ENCODE data around the gene VPS39.

Gene VPS39

DNA sequence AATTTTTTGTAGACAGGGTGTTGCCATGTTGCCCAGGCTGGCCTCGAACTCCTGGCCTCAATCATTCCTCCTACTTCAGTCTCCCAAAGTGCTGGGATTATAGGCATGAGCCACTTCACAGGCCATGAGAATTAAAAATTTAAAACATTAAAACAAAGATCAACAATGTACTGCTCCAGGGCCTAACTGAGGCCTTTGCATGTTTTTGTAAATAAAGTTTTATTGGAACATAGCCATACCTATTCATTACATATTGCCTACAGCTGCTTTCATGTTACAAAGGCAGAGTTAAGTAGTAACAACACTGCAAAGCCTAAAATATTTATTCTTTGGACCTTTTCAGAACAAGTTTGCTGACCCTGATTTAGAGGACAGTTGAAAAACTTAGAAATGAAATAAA, 9.6 kb downstream of the VPS39 start:
- no peak for DNase-seq (ENCODE audit: low read depth)

DNA sequence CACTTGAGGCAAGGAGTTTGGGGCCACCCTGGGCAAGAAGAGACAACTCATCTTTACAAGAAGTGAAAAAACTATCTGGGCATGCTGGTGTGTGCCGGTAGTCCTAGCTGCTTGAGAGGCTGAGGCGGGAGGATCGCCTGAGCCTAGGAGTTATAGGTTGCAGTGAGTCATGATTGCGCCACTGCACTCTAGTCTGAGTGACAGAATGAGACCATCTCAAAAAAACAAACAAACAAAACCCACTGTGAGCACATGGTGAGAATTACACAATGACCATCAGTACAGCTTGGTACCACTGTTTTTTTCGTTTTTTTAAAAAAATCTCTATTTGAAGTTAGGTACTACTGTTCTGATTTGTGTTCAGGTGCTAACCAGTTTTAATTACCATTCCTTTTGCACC, 13.6 kb downstream of the VPS39 start:
- no peak for DNase-seq (ENCODE audit: low read depth)

DNA sequence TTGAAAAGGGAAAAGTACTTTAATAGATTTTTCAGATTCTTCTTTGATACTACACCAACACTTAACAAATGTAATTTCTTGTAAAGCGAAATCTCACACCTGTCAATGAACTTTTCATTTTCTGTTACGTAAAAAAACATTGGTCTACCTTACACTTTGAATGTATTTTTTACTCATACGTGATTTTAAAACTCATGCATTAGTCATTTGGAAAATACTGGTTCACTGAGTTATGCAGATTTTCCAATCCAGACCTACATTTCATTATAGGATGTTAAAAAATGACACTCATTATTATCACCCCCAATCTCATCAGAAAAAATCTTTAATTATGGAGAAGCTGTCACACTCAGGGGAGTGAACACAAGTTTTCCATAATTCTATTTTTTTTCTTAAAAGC, 14.7 kb downstream of the VPS39 start:
- no peak for DNase-seq (ENCODE audit: low read depth)

DNA sequence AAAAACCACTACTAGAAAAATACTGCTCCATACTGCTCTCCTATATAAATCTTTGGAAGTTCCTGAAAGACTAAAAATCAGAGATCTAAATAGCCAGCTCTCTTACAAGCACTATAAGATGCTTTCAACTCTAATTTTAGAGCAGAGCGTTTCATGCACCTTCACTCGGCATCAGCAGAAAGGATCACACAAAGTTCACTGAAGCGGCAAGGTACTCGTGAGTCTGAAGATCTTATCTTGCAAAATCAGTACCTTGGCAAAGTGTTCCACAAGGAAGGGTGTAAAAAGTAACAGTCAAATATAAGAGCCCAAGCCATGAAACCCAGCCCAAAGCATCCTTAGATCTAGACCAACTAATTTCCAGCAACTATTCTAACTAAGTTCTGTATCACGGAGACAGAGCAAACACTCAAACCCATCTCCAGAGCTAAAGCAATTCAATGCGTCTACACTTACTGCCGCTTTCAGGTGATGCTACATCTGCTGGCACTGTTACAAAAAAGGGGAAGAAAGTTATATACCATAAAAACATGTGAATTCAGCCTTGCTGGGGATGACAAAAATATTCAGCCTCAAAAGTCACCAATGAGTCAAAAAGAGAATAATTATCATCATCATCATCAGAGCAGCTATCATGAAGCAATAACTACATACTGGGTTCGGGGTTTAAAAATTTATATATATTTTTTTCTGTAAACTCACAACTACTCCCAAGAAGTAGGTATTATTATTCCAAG, 16.3 kb downstream of the VPS39 start:
- DNase-seq (ENCODE audit: low read depth), result no peak

DNA sequence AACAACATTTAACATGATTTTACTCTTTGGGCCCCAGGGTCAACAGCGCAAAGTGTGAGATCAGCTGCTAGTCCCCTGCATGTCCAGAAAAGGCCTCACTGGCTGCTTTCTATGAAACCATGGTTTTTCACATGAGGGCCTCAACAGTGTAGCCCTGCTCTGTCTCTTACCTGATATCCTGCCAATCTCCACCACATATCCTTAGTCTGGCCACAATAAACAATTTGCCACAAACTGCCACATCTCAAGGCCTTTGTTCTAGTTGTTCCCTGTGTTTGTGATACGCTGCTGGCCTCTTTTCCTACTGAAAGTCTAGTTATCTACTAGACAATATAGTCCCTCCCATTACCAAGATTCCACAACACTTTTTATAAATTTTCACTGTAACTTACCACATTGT, 17.7 kb downstream of the VPS39 start:
- no peak for DNase-seq (ENCODE audit: low read depth)

DNA sequence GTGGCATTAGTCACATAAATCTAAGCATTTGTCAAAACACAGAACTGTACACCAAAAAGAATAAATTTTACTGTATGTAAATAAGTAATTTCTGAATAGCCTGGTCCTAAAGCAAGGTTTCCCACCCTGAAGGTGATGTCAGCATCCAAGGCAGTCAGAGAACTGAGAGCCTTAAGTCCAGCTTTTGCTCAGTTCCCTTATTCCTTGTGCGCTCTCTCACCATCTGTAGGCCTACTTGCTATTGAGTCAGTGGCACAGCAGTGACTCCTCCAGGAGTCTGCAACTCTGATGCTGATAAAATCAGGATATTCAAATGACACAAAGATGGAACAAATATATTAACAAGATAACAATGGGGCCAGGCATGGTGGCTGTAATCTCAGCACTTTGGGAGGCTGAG, 22.3 kb downstream of the VPS39 start:
- no peak for DNase-seq (ENCODE audit: low read depth)

DNA sequence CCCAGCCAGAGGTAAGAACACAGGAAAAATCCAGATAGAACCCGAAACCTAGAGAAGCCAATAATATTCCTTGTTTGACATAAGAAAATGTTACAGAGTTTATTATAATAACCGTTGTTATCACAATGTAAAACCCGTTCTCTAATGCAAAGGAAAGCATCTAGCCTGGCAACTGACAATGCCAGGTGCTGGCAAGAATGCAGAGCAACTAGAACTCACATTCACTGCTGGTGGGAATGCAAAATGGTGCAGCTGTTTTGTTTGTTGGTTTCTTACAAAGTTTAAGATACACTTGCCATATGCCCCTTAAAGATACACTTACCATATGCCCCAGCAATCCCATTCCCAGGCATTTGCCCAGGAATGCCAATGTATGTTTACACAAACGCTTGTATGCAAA, 23.4 kb downstream of the VPS39 start:
- no peak for DNase-seq (ENCODE audit: low read depth)

DNA sequence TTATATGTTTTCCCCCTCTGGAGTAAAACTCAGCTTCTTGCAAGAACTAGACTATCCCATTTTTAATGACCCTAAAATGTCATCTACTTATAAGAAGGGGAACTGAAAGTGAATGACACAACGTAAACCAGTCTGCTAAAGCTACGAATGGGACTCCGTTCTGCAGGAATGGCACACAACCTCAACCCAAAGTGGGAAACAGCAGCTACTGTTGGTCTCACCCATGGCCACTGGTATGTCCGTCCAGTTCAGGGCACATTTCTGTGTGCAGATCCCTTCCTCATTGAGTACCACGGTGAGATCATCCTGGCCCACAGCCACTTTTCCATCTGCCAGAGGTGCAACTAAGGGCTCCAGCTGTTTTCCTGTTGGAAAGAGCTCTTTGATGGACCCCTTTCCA, 23.8 kb downstream of the VPS39 start:
- DNase-seq (ENCODE audit: low read depth), result no peak

DNA sequence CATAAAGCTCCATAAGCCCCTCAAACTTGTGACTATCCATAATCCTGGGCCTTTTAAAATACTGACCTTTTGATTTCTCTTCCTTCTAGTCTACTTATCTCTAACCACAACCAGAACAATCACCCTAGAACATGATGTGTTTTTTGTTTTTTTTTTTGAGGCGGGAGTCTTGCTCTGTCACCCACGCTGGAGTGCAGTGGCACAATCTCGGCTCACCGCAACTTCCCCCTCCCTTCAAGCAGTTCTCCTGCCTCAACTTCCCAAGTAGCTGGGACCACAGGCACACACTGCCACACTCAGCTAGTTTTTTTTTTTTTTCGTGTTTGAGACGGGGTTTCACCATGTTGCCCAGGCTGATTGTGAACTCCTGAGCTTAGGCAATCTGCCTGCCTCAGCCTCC, 25.1 kb downstream of the VPS39 start:
- DNase-seq (ENCODE audit: low read depth), result no peak

DNA sequence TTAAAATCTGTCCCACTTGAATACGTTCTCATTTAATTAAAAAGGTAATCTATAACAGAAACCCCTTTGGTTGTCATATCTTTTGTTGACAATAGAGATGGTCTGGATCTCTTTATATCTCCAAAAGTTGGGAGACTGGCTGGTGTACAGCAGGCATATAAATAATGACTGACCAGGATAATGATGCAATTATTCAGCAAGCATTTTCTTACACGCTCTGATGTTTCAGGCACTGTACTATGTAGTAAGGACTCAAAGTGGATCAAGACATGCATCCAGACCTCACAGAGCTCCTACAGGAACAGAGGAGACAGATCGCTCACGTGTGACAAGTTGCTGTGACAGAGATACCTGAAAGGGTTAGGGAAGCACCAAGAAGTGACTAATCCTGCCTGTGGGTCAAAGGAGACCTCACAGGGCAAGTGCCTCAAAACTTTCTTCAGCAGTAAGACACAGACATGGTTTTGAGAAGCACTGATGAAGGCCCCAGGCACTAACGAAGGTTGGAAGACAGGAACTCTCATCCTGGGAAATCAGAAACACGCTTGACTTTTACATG, 25.7 kb downstream of the VPS39 start:
- no peak for DNase-seq (ENCODE audit: low read depth)

DNA sequence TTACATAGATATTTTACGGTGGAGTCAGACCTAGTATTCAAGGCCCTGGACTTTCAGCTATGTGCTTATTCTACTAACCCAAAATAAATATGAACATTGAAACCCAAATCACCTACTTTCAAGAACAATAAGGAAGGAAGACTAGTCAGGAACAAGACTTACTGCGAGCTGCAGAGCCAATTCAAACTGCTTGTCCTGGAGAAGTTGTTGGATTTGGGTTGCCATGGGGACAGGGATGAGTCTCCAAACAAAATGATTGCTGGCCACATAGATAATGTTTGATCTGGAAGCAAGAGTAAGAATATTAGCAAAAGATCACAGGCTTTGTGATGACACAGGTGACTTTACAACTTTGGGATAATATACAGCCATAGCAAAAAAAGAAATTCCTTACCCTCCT, 30.0 kb downstream of the VPS39 start:
- DNase-seq (ENCODE audit: low read depth), result no peak

DNA sequence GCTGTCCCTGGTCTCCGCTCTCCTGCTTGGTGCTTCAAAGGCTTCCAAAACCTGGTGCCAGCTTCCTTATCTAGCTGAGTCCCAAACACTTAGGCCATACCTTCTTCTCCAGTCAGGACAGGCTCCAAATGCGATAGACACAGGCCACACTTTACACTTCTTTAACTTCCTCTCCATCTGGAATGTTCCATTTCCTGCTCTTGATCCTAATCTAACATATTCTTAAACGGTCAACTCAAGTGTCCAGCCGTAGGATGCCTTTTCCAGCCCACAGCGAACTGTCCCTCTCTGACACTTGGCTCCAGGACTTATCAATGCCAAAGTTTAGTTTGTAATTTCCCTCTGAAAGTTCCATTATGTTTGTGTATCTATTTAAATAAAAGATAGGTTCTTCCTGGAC, 32.4 kb downstream of the VPS39 start:
- no peak for DNase-seq (ENCODE audit: low read depth)

DNA sequence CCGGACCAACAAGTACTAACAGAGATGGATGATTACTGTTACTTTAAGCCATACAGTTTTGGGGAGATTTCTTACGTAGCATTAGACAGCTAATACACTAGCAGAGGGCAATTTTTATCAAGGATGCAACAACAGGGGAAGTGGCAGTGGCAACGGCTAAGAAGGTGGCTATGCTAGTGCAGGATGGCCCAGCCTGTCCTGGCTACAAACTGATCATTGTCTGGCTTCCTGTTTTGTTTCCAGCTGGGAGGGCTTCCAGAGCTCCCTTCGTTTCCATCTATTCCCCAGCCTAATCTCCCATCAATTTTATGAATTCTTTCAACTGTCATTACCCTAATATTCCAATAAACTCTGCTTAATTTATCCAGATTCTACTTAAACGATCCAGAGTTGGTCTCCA, 35.6 kb downstream of the VPS39 start:
- no peak for DNase-seq (ENCODE audit: low read depth)

DNA sequence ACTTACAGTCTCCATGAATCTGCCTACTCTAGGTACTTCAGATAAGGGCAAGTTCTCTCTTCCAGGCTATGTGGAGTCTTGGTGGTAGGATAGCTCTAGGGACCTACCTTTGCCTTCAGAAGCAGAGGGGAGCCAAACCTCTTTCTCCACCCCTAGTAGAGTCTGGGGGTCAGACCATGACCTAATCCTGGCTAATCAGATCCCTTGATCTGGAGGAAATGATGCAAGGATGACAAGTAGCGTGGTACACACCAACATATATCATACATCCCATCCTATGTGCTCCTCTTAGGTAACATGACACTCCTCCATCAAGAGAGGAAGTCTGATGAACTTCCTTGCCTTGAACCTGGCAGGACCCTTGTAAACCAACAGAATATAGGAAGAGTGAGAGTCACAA, 36.3 kb downstream of the VPS39 start:
- DNase-seq (ENCODE audit: low read depth), result no peak

DNA sequence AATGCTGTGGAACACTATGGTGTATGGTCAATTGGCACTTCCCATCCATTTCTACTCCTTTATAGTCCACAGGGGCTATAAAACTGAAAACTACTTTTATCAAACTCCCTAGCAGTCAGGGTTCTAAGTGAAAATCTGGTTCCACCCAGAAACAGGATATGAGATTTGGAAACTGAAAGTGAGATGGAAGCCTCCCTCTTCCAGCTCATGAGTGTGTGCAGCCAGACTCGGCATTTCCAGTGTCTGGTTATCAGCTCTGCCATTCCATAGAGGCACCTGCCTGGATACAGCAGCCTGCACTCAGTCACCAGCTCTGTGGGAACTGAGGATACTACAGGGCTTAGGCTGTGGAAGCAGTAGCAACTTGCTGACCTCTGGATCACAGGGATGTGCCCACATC, 37.0 kb downstream of the VPS39 start:
- DNase-seq (ENCODE audit: low read depth), result no peak

DNA sequence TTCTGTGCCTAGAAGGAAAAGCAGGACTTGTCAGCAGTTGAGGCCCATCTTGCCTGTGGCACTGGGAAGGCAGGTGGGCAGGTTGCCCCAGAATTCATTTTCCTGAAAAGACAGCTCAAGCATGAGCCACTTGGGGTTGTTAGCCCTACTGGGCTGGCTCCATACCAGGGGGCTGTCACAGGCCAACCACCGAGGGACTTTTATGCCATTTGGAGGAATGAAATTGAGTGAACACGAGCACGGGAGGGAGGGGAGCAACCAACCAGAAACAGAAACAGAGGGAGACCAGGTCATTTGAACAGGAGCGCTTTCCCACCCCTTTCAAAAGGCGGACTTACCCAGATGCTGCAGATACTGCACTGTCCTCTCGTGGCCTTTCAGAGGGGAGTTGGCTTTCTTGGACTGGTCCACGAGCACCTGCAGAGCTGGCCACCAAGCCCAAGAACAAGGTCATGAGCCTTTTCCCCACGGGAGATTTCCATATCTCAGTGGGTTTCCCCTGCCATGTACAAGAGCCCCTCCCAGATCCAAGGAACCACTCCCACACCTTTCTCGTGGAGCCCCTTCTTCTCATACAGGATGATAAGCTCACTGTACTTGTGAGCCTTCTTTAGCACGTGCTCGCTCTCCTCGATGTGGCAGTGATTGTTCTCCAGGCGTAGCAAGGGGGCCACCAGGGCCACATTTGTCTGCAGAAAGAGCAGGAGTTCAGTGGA, 41.7 kb downstream of the VPS39 start:
- DNase-seq (ENCODE audit: low read depth), result no peak

DNA sequence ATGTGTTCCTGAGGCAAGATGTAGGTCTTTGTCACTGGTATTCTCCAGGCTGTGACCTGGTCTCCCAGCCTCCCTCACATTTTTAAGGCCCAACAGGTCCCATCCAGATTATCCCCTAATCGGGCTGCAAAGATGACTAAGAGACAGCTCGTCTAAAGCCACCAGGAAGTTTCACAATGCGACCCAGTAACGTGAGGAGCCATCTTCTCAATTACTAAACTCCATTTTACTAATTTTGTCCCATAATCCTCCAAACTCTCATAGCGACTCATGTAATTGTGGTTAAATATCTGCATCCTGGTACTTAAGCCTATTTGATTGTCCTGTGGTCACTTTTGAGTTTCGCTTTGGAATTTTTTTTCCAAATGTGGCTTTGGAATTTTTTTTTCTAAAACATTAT, 43.0 kb downstream of the VPS39 start:
- no peak for DNase-seq (ENCODE audit: low read depth)

DNA sequence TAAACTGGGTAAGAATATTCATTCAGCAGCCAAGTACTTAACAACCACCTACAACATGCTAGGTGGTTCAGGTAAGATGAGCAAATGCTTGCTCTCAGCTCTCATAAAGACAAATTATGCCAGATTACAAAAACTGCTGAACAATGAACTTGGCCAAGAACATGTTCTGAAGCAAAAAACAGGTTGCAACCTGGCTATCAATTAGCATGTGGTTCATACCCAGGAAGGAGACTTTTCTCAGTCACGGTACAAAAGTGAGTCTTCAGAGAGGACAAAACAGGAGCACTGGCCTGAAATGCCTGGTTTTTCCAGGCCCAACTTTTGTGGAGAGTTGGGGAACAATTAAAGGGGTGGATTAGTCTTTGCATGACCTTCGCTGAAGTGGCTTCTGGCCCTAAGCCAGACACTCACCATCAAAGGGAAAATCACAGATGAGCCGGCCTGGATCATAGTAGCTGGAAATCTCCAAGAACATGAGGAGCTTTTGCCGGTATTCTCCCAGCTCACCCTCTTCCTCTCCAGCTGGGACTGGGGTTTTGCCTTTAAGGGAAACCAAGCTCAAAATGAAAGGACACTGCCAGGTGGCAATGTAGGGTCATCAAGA, 44.1 kb downstream of the VPS39 start:
- no peak for DNase-seq (ENCODE audit: low read depth)

DNA sequence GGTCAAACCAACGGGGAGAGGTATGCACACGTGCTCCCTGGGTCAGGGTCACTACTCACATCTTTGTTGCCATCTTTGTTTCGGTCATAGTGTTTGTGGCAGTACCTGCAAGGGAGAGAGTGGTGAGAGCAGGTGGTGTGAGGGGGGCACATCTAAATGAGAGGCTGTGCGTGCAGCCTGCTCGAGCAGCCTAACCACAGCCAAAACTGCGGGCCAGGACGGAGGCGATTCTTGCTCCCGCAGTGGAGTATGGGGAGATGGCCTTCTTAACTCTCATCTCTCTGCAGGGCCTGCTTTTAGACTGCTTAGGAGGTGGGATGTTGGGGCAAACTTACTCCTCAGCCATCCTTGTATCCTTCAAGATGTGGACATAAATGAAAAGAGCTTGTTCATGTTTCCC, 44.8 kb downstream of the VPS39 start:
- DNase-seq (ENCODE audit: low read depth), result no peak

DNA sequence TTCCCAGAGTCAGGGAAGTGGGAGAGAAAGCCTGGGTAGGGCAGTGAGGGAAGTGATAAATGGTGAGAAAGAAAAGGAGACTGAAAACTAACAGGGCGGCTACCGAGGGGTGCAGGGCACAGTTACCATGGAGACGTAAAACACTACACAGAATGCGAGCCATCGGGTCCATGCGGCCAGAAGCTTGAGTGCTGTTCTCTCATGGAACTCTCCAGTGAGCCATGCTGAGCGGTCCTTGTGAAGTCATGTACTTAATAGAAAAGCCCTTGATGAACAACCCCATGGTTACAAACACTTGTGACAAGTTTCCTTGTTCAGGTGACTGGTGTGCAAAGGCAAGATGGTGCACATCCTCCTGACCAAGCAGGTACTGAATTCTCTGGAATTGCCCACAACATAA, 48.0 kb downstream of the VPS39 start:
- no peak for DNase-seq (ENCODE audit: low read depth)

DNA sequence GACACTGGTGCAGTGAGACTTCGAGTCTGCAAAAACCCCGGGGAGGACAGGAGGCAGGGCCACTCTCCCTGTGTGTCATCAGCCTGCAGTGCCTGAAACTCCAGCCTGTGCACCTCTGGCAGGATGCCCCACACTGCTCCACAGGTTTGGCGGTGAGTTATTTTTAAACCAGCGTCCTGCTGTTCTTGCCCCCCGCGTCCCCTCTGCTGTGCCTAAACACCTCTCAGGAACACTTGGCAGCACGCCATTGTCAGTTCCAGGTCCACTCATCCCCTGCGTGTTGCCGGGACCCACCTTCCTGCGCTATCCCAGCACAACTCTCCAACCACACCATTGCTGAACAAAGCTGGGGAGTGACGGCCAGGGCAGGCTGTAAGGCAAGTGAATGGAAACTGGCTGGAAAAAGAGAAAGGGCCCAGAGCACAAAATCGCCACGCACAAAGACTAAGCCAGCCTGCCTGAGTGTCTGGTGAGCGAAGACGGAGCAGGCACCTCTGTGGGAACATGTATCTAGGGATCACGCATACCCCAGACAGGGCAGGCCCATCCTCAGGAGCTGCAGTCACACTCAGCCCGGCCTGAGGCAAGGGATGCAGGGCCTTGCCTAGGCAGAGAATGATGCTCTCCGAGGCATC, 48.6 kb downstream of the VPS39 start:
- no peak for DNase-seq (ENCODE audit: low read depth)

DNA sequence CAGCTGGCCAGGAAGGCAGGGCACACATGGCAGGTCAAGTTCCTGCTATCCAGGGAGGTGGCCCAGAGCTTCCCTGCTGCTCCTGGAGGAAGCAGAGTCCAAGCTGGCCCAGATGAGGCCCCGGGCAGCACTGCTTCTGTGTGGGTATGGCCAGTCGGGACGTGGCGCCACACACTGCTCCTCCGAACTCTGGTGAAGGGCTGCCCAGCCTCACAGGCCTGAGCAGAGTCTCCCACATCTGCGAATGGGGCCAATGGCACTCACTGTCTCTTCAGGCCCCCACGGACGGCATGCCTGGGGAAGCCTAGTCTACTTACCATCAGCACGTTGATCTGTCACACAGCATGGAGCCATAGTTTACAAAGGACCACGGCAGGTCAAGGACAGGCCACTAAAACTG, 49.2 kb downstream of the VPS39 start:
- DNase-seq (ENCODE audit: low read depth), result no peak
